Muscle of leg (tissue), 11 donors: ENCODE measurements around the gene KLHL26. TPM values are rescaled to one million over a fixed set of nuclear protein-coding genes. Genes with fewer than 3 reads are reported as not detected.

Experiments used
- DNase-seq: peaks from one replicate; pipeline ENCODE4 v3.0.0; 2013
- H3K27ac ChIP-seq: one replicate; pipeline ENCODE4 v1.5.1; 2013; ENCODE audit warnings: mild to moderate bottlenecking, low read length, control low read depth
- H3K27me3 ChIP-seq: one replicate; pipeline ENCODE4 v1.6.1; 2013; ENCODE audit warnings: low read length; ENCODE audit not compliant: control insufficient read depth, insufficient read depth
- H3K36me3 ChIP-seq: one replicate; pipeline ENCODE4 v1.6.1; 2013; ENCODE audit warnings: low read length; ENCODE audit not compliant: control insufficient read depth, insufficient read depth
- H3K4me1 ChIP-seq: one replicate; pipeline ENCODE4 v1.6.1; 2013; ENCODE audit warnings: low read length; ENCODE audit not compliant: control insufficient read depth, insufficient read depth
- H3K4me3 ChIP-seq: one replicate; pipeline ENCODE4 v1.5.1; 2013; ENCODE audit warnings: low read length, control low read depth
- H3K9me3 ChIP-seq: replicated peaks from 2 replicates; pipeline ENCODE4 v1.6.1; 2013; ENCODE audit warnings: low read depth, low read length; ENCODE audit not compliant: control insufficient read depth
- WGBS: methylation state at CpG from one replicate; pipeline ENCODE4 v1.1.5; 2013; ENCODE audit warnings: missing lambda C conversion rate; ENCODE audit not compliant: insufficient coverage; 5-methylcytosine and 5-hydroxymethylcytosine counted together
- polyA plus RNA-seq, 8 donors: library from polyadenylated mRNA; unstranded; fragments of 120-200 nt; gene quantifications; one replicate each; pipeline versions ENCODE4 v1.2.1 to v1.2.3, GENCODE V29; 2013; ENCODE audit warnings: inconsistent platforms in 1 of 8, low replicate concordance in 1 of 8; ENCODE audit not compliant: insufficient read length in 8 of 8, insufficient read depth in 1 of 8
- total RNA-seq: library from RNA; stranded (reverse); fragments of 120-200 nt; gene quantifications from one replicate; pipeline ENCODE4 v1.2.4, GENCODE V29; 2013

KLHL26 gene
- total and polyA plus RNA-seq, 9 donors = 2.0 to 5.8 (median 4.0) TPM

GRCh38 chr19:18657590-18658365 lies 20.9 kb downstream of the KLHL26 start:
- H3K36me3 ChIP-seq = no peaks in the 10 kb centered on the region
- H3K27me3 ChIP-seq = no peaks in the 10 kb centered on the region
- peaks cover 47% of the 10 kb centered on the region for H3K4me1 ChIP-seq
- H3K4me3 ChIP-seq = no peak overlapping the region
- H3K27ac ChIP-seq = peak overlapping the region; percentile 7
- H3K9me3 ChIP-seq = no peaks in the 10 kb centered on the region
- peak; percentile 81 for DNase-seq
- WGBS = 34% methylated on average over 17 of the region's 20 CpGs

- H3K36me3 ChIP-seq = no peaks in the 10 kb centered on the region
- 70% methylated on average over 4 of the region's 4 CpGs for WGBS
- peaks cover 53% of the 10 kb centered on the region for H3K4me1 ChIP-seq
- no peaks in the 10 kb centered on the region for H3K9me3 ChIP-seq
- no peak for DNase-seq
- H3K27me3 ChIP-seq = no peaks in the 10 kb centered on the region
- H3K4me3 ChIP-seq = no peak overlapping the region
- peak overlapping the region; percentile 56 for H3K27ac ChIP-seq
Measured at GRCh38 chr19:18658366-18658855, 21.6 kb downstream of the KLHL26 start.

DNA sequence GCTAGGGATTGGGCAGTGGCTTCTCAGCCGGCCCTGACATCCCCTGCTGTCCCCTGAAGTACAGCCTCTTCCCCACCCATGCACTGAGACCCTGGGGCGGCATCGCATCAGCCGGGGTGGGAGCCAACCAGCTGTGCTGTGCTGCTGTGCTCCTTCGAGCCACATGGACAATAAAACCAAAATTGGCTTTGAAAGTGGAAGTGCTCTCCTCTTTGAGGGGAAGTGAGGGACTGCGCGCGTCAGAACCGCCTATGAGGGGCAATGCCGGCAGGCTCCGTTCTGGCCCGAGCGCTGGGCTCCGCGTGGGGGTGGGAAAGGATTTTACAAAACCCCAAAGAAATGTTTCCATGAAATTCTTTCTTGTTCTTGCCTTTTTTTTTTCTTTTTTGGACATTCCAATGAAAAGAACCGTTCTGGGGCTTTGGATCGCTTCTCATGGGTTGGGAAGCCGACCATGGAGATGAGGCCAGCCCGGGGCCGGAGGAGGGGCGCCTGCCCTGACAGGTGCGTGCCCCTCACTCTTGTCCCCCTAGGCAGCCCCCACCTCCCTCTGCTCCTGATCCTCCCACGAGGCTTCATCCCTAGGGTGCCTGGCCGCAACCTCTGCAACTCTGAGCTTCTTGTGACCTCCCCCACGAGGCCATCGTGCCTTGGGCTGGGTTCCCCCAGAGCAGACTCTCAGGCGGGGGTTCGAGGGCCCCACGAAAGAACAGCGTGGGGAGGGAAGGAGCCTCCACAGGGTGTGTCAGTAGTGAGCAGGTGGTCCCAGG lies 22.6 kb downstream of the KLHL26 start:
- peak; percentile 92 for DNase-seq
- peak overlapping the region; percentile 56 for H3K27ac ChIP-seq
- peaks cover 58% of the 10 kb centered on the region for H3K4me1 ChIP-seq

DNA sequence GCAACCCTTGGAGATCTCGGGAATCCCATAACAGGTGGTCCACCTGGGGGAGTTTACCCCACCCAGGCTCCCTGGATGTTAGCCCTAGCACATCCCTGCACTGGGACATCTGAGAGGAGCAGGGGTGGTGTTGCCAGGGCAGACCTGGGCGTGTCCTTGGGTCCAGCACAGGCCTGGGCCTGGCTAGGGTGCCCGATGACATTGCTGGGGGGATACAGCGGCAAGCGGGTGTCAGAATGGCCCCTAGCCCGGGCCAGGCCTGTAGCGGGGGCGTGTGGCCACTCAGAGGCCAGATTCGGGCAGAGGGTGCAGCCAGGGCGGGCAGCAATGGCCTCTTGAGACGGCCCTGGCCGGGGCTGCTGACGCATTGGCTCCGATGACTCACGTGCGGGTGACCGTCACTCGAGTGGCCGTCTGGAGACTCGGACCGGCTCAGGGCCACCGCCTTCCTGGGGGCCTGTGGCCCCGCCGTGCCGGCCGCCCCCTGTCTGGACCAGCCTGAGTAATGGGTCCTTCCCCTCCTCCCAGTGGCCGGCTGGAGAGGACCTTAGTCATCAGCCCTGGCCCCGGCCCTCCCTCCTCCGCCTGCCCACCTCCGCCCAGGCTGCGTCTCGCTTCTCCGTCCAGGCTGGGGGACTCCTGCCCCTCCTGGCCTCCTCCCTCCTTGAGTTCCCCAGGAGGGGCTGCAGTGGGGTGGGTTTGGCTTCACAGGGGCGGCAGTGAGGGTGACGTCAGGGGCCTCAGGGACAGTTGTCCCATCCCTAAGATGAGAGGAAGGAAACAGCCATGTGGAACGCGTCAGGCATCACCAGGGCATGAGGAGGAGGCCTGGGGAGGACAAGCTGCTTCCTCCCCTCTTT lies 23.5 kb downstream of the KLHL26 start:
- DNase-seq = no peak
- WGBS = 75% methylated on average over 21 of the region's 37 CpGs
- peaks cover 58% of the 10 kb centered on the region for H3K4me1 ChIP-seq

More for the DNA sequence above, 22.6 kb downstream of the KLHL26 start:
- Histone ChIP-seq H3K36me3 (no peaks in the 10 kb centered on the region), H3K27me3 (no peaks in the 10 kb centered on the region), H3K9me3 (no peaks in the 10 kb centered on the region), H3K4me3 (peak overlapping the region; percentile 5)
- 32% methylated on average over 18 of the region's 30 CpGs for WGBS

GRCh38 chr19:18660939-18661670 lies 24.3 kb downstream of the KLHL26 start:
- WGBS = 84% methylated on average over 7 of the region's 10 CpGs
- H3K36me3 ChIP-seq = peaks cover 7% of the 10 kb centered on the region
- DNase-seq = no peak
- H3K27ac ChIP-seq = no peak overlapping the region
- no peaks in the 10 kb centered on the region for H3K9me3 ChIP-seq
- H3K27me3 ChIP-seq = no peaks in the 10 kb centered on the region
- no peak overlapping the region for H3K4me3 ChIP-seq
- H3K4me1 ChIP-seq = peaks cover 61% of the 10 kb centered on the region

More for the DNA sequence above, 23.5 kb downstream of the KLHL26 start:
- Histone ChIP-seq H3K36me3 (peaks cover 1% of the 10 kb centered on the region), H3K9me3 (no peaks in the 10 kb centered on the region), H3K27ac (peak overlapping the region; percentile 56), H3K27me3 (no peaks in the 10 kb centered on the region), H3K4me3 (no peak overlapping the region)

GRCh38 chr19:18662972-18663732 lies 26.3 kb downstream of the KLHL26 start:
- H3K27me3 ChIP-seq = no peaks in the 10 kb centered on the region
- peaks cover 43% of the 10 kb centered on the region for H3K4me1 ChIP-seq
- no peaks in the 10 kb centered on the region for H3K9me3 ChIP-seq
- DNase-seq = no peak
- H3K27ac ChIP-seq = no peak overlapping the region
- WGBS = 75% methylated on average over 11 of the region's 15 CpGs
- H3K4me3 ChIP-seq = no peak overlapping the region
- peaks cover 12% of the 10 kb centered on the region for H3K36me3 ChIP-seq

DNA sequence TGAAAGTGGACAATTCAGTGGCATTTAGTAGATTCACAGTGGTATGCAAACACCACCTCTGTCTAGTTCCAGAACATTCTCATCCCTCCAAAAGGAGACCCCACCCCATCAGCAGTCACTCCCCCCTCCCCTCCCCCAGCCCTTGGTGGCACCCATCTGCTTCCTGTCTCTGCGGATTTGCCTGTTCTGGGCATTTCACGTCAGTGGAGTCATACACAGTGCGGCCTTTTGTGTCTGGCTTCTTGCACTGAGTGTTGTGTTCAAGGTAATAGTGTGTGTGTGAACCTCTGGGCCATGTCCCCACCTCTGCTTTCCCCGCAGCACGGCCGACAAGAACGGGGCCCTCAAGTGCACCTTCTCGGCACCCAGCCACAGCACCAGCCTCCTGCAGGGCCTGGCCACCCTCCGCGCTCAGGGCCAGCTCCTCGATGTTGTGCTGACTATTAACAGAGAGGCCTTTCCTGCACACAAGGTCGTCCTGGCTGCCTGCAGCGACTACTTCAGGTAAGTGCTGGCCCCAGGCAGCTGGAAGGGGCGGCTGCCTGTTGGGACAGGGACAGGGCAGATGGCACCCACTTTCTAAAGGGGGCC lies 27.2 kb downstream of the KLHL26 start:
- Histone ChIP-seq H3K4me3 (no peak overlapping the region), H3K27ac (no peak overlapping the region), H3K36me3 (peaks cover 21% of the 10 kb centered on the region), H3K4me1 (peaks cover 34% of the 10 kb centered on the region), H3K27me3 (no peaks in the 10 kb centered on the region), H3K9me3 (no peaks in the 10 kb centered on the region)
- WGBS = 85% methylated on average over 12 of the region's 14 CpGs
- no peak for DNase-seq

DNA sequence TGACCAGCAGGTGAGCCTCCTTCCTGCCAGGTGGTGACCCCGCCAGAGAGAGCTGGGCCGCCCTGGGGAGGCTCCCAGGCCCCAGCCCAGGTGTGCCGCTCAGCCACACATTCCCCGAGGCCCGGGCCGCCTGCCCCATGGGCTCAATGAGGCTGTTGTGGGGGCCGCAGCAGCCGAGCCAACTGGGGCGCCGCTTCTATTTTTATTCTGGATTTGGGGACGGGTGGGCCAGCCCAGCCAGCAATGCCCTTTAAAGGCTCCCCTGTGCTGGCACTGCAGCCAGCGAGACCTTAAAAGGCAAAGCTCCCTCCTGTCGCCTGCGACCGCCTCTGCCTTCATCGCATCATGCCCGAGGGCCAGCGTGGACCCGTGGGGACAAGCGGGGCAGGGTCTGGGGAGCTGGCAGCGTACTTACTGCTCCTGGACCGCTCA lies 29.0 kb downstream of the KLHL26 start:
- Histone ChIP-seq H3K4me1 (peaks cover 23% of the 10 kb centered on the region), H3K36me3 (peaks cover 26% of the 10 kb centered on the region), H3K4me3 (no peak overlapping the region), H3K9me3 (no peaks in the 10 kb centered on the region), H3K27ac (no peak overlapping the region), H3K27me3 (no peaks in the 10 kb centered on the region)
- DNase-seq = no peak
- 88% methylated on average over 20 of the region's 22 CpGs for WGBS
